Lower leg skin (tissue), 4 donors: ENCODE data around the gene DYNLT2B. TPM values are rescaled to one million over a fixed set of nuclear protein-coding genes. Genes with fewer than 3 reads are reported as not detected.
A peak's percentile ranks its signal among the peaks of the same experiment; 100 is the strongest.

Experiments
- DNase-seq, 2 donors: peaks; one replicate each; pipeline ENCODE4 v3.0.0-alpha.2; 2019; ENCODE audit warnings: low spot score in 2 of 2
- H3K4me3 ChIP-seq: fragments of 200-600 bp; sonication (generic); 2 replicates; pipeline ENCODE4 v1.5.1; 2017; ENCODE audit warnings: mild to moderate bottlenecking, low read depth; ENCODE audit not compliant: poor library complexity, severe bottlenecking
- CTCF ChIP-seq, 3 donors: fragments of 450-650 bp; IDR thresholded peaks; one replicate each; pipeline ENCODE4 v1.5.1; 2016; ENCODE audit warnings: antibody characterized with exemption in 3 of 3, mild to moderate bottlenecking in 3 of 3, moderate library complexity in 2 of 3
- POLR2A ChIP-seq, 2 donors: fragments of 450-650 bp; IDR thresholded peaks; one replicate each; pipeline ENCODE4 v1.6.1; 2016 to 2017; ENCODE audit warnings: antibody characterized with exemption in 2 of 2, mild to moderate bottlenecking in 1 of 2, moderate library complexity in 1 of 2
- WGBS, 2 donors: methylation state at CpG; one replicate each; pipeline ENCODE4 v1.1.5; 2018; 5-methylcytosine and 5-hydroxymethylcytosine counted together
- intact Hi-C: fragments of 100-400 bp; cut with DNase I; formaldehyde crosslinking; loops from one replicate; pipeline ENCODE4 v1.15.0; 2023; ENCODE audit warnings: low total_unique reads
- total RNA-seq, 4 donors: library from RNA; depleted of rRNA; stranded (reverse); fragments of >200 nt; gene quantifications; one replicate each; pipeline ENCODE4 v1.1.0, GENCODE V29; 2016

Gene DYNLT2B
- total RNA-seq, 4 donors from 2014 or later, result 7.6 to 9.1 (median 8.4) TPM

- intact Hi-C loops, result loop anchor here (10.0 kb wide), 1 partner anchor 241 kb away; the partner anchor contains the start of gene SMCO1
- WGBS, 2 donors, result 93 to 98% methylated on average over 8 to 12 of the region's 12 CpGs
- TF ChIP-seq CTCF (IDR thresholded peaks at IDR 0.05), result no peak
- TF ChIP-seq POLR2A (IDR thresholded peaks at IDR 0.05), result no peak
- no peak overlapping the region for H3K4me3 ChIP-seq
- DNase-seq, result no peak
Measured at GRCh38 chr3:196273655-196274054, 44.4 kb downstream of the DYNLT2B start.

GRCh38 chr3:196272826-196273225 is 45.2 kb downstream of the DYNLT2B start:
- WGBS, 2 donors, result 95 to 99% methylated on average over 12 to 14 of the region's 14 CpGs
- TF ChIP-seq CTCF (IDR thresholded peaks at IDR 0.05), result no peak
- no peak for TF ChIP-seq POLR2A (IDR thresholded peaks at IDR 0.05)
- intact Hi-C loops, result loop anchor here (10.0 kb wide), 1 partner anchor 242 kb away; the partner anchor contains the start of gene SMCO1
- H3K4me3 ChIP-seq, result no peak overlapping the region
- no peak for DNase-seq

GRCh38 chr3:196270499-196270898 is 47.5 kb downstream of the DYNLT2B start:
- 94 to 97% methylated on average over 5 of the region's 5 CpGs for WGBS, 2 donors
- no peak overlapping the region for H3K4me3 ChIP-seq
- DNase-seq, result no peak

GRCh38 chr3:196268284-196269163 is 49.5 kb downstream of the DYNLT2B start:
- TF ChIP-seq CTCF (IDR thresholded peaks at IDR 0.05) (no peak), POLR2A (IDR thresholded peaks at IDR 0.05) (no peak)
- 58 to 72% methylated on average over 9 of the region's 9 CpGs for WGBS, 2 donors
- no peak overlapping the region for H3K4me3 ChIP-seq
- peak in 1 of 2 donors; percentile 38 for DNase-seq
- intact Hi-C loops, result no loop called here

More at GRCh38 chr3:196270499-196270898, 47.5 kb downstream of the DYNLT2B start:
- TF ChIP-seq POLR2A (IDR thresholded peaks at IDR 0.05) (no peak), CTCF (IDR thresholded peaks at IDR 0.05) (no peak)
- intact Hi-C loops, result loop anchor here (10.0 kb wide), 1 partner anchor 244 kb away; the partner anchor contains the start of gene SMCO1

GRCh38 chr3:196263819-196264218 is 54.2 kb downstream of the DYNLT2B start:
- intact Hi-C loops, result no loop called here

More at GRCh38 chr3:196263819-196264218, 54.2 kb downstream of the DYNLT2B start:
- DNase-seq, result no peak
- WGBS, 2 donors, result 96 to 98% methylated on average over 7 of the region's 7 CpGs
- TF ChIP-seq POLR2A (IDR thresholded peaks at IDR 0.05), result no peak
- TF ChIP-seq CTCF (IDR thresholded peaks at IDR 0.05), result no peak
- no peak overlapping the region for H3K4me3 ChIP-seq
